AG08395 (cell line): ENCODE results near the gene PARVA.
A peak's percentile ranks its signal among the peaks of the same experiment; 100 is the strongest.

Source experiments
- DNase-seq: peaks from one replicate; pipeline ENCODE4 v3.0.0; 2012; ENCODE audit warnings: mixed read lengths, low spot score

Gene PARVA

DNA sequence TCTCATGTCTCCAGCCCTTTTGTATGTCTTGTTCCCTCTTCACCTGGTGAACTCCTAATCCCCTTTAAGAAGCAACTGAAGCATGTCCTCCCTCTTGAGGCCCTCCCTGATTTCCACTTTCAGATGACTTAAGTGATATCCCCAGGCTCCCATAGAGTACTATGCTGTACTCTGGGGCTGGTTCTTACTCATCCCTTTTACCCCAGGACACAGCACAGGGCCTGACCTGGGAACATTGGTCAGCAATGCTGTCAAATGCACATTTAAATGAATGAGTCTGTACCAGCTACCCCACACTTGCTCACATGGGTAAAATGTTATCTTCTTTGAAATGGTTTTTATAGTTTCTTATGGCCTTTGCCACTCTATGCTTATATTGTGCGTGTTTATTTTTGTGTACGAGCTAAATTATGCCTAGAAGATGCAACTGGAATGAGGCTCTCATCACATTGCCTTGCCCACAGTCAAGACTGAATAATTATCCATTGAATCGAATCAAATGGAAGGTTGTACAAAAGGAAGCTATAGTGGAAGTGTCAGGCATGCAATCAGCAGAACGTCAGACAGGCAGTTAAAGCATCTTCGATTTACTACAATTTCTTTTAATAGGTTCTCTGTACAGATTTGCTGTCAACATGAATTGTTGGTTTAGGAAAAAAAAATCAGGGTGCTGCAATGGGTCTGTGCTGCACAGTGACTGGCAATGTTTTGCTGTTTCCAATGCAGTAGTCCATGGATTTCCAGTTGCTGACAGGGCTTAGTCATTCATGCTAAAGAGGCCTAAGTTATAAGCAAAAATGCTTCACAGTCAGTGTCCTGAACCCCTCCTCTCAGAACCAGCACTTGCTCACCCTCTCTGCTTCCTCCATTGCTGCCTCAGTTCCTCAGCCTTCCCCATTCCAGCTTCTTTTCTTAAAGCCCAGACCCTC, 79.5 kb downstream of the PARVA start:
- DNase-seq = peak; percentile 48

DNA sequence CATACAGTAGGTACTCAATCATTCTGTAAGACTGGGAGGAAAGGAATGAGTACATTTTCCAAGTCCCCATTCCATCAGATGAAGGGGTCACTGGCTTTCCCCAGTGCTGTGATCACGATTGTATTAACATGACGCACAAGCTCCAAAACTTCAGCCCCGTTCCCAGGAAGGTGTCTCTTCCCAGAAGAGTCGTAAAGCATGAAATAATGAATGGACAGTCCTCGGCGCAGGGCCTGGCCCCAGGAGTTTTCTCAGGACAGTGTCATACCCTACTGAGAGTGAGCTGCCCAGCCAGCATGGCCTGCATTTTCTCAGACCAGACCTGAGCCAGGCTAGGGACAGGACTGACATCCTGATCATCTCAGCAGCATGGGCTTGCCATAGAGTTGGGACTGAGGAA, 80.7 kb downstream of the PARVA start:
- no peak for DNase-seq

DNA sequence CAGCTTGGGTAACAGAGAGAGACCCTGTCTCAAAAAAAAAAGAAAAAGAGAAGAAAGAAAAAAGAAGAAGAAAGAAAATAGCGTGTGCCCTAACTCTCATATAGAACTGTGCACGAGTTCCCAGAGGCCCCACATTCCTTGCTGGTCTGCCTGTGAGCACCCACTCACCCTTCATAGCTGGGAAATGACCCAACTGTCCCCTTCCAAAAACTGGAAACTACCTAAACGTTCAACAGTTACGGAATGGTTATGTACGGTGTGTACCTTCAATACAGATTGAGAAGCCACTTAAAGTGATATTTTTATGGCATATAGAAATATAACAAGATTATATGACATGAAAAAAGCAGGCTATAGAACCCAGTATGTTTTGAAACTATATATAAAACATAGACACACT, 82.0 kb downstream of the PARVA start:
- DNase-seq = no peak

DNA sequence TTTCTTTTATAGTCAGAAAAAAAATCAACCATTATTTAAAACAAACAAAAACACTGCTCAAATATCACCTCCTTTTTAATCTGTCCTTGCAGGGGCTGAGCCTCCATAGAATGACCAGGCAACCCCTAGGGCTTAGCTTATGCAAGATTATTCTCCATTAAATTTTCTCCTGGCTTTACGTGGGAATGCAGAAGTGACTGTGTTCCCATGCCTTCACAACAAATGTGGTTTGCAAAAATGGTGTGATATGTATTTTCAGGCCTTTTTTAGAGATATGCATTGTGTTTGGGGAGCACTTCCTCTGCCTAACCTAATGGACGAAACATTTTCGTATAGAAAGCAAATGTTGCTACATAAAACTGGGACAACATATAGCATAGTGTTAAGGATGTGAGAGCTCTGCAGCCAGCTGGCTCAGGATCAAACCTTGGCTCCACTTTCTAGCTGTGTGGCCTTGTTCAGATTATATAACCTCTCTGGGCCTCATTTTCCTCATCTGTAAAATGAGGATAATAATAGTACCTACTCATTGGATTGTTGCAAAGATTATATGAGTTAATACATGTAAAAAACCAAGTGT, 82.6 kb downstream of the PARVA start:
- no peak for DNase-seq

DNA sequence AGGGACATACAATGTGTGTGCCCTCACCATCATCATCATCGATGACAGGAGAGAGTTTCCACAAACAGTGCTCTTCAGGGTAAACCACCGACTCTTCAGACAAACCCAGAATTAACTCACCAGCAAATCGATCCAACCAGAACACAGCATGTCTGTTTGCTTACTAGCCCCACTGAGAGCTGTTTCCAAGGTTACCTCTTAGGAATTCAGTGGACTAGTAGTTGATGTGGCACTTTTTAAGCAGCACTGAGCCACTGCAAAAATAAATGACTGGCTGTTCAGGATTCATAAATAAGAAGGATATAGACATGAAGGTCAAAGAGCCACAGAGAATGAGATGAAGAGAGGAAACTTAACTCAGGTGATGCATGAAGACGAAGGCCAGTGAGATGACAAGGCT, 83.1 kb downstream of the PARVA start:
- DNase-seq = no peak

DNA sequence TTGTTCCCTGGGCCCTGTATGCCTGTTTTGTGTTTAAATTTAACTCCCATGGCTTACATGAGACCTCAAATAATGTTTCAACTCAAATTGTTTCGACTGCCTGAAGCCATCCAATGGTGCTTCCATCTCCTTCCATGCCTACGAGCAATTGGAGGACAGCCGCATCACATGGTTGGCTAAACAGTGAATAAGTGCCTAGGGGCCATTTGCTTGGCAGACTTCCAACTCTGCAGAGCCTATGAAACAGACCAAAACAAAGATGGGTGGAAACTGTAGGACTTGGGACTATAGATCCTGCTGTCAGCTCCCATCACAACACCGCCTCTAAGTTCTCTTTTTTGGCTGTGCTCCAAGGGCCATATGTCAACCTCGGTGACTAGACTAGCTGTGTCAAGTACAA, 84.1 kb downstream of the PARVA start:
- DNase-seq = no peak

DNA sequence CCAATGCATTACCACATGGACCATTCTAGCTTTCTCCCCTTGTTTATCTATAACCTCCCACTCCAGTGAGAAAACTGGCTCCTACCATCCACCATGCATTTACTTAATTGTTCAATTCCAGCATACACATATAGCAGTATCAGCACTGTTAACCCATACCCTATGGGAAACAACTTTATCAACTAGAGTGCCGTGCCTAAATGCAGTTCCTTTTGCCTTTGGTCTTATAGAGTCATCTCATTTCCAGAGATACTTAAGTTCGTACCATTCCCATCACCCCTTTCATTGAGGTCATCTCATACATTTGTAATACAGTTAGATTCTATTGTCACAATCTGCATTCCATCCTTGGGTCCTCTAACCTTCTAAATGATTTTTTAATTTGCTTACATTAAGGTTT, 86.9 kb downstream of the PARVA start:
- no peak for DNase-seq

DNA sequence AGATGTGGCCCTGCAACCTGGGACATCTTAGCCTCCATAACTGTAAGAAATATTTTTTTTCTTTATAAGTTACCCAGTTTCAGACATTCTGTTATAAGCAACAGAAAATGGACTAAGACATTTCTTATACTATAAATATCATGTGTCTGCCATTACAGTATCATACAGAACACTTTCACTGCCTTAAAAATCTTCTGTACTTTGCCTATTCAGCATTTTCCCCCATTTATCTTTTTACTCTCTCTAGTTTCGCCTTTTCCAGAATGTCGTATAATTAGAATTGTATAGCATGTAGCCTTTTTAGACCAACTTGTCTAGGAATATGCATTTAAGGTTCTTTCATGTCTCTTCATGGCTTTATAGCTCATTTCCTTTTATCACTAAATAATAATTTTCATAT, 88.0 kb downstream of the PARVA start:
- DNase-seq = no peak

DNA sequence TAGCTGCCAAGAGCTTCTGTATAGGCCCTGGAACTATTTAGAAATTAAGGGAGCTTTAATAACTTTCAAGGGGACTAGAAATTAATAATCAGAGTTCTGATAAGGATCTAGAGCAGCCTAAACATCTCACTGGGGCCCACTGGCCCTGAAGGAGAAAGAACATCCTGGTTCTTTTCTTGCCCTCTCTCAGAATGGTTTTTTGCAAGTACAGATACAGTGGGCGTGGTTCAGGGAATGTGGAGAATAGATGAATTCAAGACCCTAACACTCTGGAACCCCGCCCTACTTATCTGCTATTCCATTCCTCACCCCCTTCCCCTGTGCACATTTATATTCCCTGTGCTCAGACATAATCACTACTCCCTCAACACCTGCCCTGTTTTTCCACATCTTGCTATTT, 90.2 kb downstream of the PARVA start:
- no peak for DNase-seq

DNA sequence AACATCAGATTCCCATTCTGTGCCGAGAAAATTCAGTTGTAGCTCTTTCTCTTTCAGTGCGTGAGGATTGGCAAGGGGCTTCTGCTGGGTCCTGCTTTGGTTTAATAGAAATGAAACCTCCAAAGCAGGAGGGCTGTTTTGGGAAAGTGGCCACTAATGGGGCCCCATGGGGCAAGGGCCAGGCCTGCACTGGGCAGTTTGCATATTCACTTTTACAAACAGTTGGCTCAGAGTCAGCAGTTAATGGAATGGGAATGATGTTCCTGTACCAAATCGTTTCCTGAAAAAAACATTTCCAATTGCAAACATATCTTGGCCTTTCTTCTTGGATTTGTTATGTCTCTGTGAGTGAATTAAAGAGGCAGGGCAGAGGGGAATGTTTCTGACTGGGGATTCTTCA, 92.1 kb downstream of the PARVA start:
- peak; percentile 40 for DNase-seq

DNA sequence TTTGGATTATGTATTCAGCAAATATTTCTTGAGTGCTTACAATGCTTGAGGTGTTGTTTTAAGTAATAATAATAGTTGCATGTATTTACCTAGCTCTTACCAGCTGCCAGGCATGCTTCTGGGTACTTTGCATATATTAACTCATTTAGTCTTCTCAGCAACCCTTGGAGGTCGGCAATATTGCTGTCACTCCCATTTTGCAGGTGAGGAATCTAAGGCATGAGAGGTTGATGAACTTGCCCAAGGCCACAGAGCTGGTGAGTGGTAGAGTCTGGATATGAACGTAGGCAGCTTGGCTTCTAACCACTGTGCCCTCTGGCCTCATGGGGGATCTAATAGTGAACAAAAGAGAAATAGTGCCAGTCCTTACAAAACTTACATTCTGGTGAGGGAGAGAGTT, 92.9 kb downstream of the PARVA start:
- DNase-seq = no peak

DNA sequence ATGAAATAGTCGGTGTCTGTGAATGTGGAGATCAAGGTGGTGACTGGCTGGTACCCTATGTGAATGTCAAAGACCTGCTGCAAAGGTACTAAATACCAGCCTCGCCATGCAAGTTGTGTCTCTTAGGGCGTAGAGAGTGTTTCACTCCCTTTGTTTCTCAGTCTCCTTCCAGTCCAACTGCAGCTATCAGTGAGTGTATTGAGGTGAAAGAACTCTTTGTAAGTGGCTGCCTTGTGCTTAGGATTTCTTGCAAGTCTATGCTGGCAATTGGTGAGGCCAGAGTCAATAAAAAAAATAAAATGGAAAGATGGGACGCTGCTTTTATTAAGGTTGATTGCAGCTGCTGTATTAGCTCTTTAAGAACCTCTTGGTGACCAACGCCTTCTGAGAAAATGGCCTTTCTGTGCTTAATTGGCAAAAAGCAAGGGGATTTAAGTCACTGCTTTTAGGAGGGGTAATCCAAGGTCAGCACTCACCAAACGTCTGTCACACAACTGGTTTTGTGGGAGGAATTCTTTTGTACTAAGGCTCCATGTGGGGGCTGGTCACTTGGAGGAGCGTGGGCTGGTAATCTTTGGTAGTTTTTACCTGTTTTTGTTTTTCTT, 95.1 kb downstream of the PARVA start:
- no peak for DNase-seq

DNA sequence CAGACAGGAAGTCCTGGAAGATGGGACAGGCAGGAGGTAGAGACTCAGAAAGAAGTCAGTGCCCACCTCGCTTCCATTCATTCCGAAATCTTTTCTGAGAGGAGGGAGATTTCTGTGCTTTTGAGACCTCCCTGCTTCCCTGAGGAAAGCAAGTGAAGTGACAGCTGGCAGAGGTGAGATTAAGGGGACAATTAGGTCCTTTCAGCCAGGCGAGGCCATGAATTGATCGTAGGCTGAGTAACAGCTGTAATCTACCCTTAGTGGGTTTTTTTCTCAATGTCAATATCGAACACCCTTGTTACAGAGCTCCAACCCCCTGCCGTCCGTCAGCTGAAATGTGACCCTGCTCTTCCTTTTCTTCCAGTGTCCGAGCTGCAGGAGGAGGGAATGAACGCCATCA, 96.0 kb downstream of the PARVA start:
- DNase-seq = no peak

DNA sequence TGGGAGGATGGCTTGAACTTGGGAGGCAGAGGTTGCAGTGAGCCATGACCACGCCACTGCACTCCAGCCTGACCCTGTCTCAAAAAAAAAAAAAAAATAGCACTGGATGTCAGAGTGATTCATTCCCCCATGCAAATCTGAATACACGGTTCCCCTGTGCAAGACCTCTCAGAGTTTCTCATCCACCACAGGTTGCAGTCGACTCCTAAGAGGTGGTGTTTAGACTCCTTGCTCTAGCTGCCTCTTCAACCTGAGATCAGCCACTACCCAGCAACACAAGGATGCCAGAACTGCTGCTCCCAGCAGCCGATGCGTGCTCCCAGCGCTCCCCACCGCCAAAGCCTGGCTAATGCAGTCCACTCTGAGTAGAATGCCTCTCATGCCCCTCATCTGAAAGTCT, 97.5 kb downstream of the PARVA start:
- DNase-seq = no peak

DNA sequence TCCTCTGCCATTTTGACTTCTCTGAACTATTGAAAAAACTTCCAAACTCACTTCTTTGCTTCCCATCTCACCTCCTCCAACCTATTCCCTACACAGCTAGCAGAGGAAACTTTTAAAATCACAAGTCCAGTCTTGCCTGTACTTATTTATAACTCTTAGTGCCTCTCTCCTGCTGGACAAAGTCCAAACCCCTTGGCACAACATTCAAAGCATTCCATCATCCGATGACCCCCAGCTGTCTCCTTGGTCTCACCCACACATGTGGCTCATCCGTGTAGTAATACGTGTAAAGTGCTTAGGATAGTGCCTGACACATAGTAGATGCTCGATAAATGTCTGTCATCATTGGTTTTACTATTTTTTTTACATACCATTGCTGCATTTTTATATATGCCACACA, 101.4 kb downstream of the PARVA start:
- peak; percentile 34 for DNase-seq

DNA sequence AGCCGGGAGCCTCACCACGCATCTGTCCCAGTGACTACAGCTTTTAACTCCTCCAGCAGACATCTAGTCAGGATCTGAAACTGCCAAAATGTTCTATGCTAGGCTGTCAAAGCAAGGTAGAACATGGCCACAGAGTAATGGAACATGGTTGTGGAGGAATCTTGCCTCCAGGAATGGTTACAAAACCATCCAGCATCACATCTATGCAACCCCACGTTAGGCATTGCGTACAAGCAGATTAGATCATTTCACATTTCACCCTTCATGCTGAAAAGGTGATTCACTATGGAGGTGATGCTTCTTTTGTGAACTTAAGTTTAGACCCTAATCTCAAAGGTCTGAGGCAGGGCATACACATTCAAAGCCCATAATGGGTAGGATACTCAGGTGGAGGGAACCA, 103.0 kb downstream of the PARVA start:
- no peak for DNase-seq

DNA sequence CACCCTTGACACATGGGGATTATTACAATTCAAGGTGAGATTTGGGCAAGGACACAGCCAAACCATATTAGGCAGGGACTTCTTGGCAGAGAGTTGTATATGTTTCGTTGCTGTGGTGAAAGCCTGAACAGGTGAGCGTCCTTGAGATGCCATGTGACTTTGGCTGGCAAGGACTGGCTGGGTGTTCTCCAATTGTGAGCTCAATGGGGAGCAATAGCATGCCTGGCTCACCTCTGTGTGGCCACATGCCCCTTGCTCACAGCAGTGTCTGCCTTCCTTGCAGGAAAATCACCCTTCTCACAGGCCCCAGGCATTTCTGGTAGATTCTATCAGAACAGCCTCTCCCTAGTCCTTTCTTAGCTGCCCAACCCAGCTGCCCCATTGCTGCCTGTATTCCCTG, 105.5 kb downstream of the PARVA start:
- DNase-seq = no peak

DNA sequence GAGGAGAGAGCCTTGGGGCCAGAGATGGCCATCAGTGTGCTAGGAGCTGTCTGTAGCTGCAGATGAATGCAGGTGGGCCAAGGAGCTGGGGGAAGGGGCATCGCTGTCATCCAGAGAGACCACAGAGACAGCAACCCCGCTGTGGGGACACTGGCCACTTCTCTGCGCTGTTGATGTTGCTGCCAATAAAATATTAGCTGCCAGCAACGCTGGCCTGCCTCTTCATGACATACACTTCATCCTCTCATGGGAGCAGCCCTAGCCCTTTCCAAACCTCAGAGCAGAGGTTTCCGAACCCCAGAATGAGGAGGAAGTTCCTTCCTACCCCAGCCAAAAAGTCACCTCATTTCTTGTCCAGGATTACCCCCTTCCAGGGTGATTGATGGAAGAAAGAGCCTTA, 106.2 kb downstream of the PARVA start:
- DNase-seq = no peak

DNA sequence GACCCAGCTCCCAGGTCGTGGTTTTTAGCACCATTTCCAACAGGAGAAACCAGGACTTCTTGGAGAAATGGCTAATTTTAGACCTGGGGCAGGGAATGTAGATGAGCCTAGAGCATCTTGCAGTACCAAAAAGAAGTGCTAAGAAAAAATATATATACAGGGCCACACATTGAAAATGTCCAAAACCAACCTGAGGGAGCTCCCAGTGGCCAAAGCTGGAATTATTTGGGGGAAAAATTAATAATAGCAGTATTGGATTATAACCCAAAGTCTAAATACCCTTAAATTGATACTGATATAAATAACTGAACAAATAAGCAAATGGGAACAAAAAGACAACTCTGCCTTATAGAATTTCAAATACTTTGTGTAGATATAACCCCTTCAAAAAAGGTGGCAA, 108.0 kb downstream of the PARVA start:
- no peak for DNase-seq

DNA sequence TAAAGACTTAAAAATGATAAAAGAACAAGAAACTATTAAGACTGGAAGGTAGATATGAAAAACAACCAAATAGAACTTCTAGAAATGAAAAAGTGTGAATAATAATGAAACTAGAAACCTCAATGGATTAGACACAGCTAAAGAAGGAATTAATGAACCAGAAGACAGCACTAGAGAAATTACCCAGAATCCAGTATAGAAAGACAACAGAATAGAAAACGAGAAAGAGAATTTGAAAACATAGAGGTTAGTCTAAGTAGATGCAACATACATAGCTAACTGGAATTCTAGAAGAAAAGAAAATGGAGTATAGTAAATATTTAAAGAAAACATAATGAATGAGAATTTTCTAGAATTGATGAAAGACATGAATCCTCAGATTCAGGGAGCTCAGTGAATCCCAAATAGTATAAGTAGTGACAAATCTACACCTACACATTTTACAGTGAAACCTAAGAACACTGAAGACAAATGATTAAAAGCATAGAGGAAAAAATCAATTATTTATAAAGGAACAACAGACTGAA, 111.9 kb downstream of the PARVA start:
- no peak for DNase-seq

DNA sequence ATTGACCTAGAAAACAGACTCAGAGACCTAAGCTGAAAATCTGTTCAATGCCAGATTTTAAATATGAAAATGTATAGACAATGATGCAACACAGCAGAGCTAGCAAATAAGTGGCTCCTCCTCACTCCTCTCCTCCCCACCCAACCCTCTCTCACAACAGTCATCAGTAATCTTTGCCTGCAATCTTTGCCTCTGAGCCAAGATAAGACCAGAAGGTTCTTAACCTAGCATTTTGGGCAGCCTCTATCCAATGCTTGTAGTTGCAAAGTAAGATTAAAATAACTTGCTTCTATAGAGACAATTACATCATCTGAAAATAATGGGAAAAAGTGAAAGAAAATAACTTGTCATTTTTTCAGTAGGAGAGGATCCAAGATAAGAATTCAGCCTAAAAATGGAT, 117.3 kb downstream of the PARVA start:
- DNase-seq = no peak

DNA sequence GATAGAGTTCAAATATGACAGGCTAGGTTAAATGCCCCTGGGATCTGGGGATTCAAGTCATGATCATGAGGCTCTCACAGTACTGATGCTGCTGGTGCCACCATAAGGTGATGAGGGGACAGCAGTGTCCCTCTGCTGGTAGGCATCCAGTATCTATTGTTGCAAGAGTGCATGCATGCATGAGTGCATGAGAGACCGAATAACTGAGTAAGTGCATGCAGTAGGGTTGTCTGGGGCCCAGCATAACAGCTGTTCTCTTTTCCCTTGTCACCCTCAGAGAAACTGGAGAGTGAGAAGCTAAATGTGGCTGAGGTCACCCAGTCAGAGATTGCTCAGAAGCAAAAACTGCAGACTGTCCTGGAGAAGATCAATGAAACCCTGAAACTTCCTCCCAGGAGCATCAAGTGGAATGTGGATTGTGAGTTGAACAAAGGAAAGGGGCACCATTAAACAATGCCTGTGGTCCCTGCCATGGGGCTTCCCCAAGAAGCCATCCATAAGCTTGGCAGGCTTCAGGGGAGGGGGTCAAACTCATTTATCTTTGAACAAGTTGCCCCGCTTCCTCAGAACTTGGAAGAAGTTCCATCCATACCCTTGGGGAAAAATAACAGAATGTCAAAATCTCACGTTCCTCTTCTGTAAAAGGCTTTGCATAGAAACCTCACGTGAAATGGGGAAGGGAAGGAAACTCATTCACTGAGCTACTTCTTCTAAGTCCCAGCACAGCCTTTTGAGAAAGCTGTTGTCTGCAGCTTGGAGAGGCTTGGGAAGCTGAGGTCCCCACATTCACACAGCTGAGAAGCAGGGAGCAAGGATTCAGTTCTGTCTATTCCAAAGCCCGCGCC, 119.0 kb downstream of the PARVA start:
- DNase-seq = no peak
